ENCODE measurements around the gene SOS2.
"Not testable (repeated sequence)": the region's sequence is repeated elsewhere in the genome, so short reads cannot be mapped to it uniquely, and the experiment has no call there.

GRCh38 chr14:50073663-50074062, 157.7 kb downstream of the SOS2 start:
- TF ChIP-seq CTCF (conservative IDR thresholded peaks at IDR 0.05; ENCODE audit: low read length); EZH2phosphoT487 (IDR thresholded peaks at IDR 0.05; ENCODE audit: borderline replicate concordance, low read depth, low read length): not testable (repeated sequence)

Data from OCI-LY7 (cell line).